NCI-H460 (cell line): ENCODE data around the gene ITGB3. TPM values are rescaled to one million over a fixed set of nuclear protein-coding genes. Genes with fewer than 3 reads are reported as not detected.
"Not testable (repeated sequence)": the region's sequence is repeated elsewhere in the genome, so short reads cannot be mapped to it uniquely, and the experiment has no call there.

Experiments used
- DNase-seq: peaks from one replicate; pipeline ENCODE4 v3.0.0-alpha.2; 2016; ENCODE audit warnings: low read depth; ENCODE audit errors: extremely low read depth
- total RNA-seq: library from RNA; depleted of rRNA; stranded (reverse); fragments of >200 nt; shearing (Covaris generic); gene quantifications from 2 replicates; pipeline ENCODE4 v1.2.3, GENCODE V29; 2014

The ITGB3 gene
- total RNA-seq, 1 experiment from 2014 or later: not detected

GRCh38 chr17:47222047-47222446 is 31.6 kb upstream of the ITGB3 start:
- DNase-seq: no peak

GRCh38 chr17:47223007-47223406 is 30.6 kb upstream of the ITGB3 start:
- DNase-seq: no peak

- no peak for DNase-seq
These were observed 30.2 kb upstream of the ITGB3 start for GRCh38 chr17:47223460-47223859.

- DNase-seq: not testable (repeated sequence)
These were observed 29.6 kb upstream of the ITGB3 start for GRCh38 chr17:47224077-47224476.

GRCh38 chr17:47224966-47225365 is 28.7 kb upstream of the ITGB3 start:
- DNase-seq: no peak

GRCh38 chr17:47225436-47225858 is 28.2 kb upstream of the ITGB3 start:
- DNase-seq: peak; percentile 23

GRCh38 chr17:47225911-47226688 is 27.5 kb upstream of the ITGB3 start:
- DNase-seq: no peak

GRCh38 chr17:47227862-47228261 is 25.8 kb upstream of the ITGB3 start:
- DNase-seq: no peak

GRCh38 chr17:47229535-47230443 is 23.8 kb upstream of the ITGB3 start:
- DNase-seq: peak; percentile 83

GRCh38 chr17:47230864-47231263 is 22.8 kb upstream of the ITGB3 start:
- no peak for DNase-seq

- no peak for DNase-seq
These were observed 22.3 kb upstream of the ITGB3 start for GRCh38 chr17:47231334-47231733.

- DNase-seq: no peak
These were observed 21.8 kb upstream of the ITGB3 start for GRCh38 chr17:47231866-47232265.

- no peak for DNase-seq
These were observed 21.2 kb upstream of the ITGB3 start for GRCh38 chr17:47232465-47232864.

GRCh38 chr17:47235506-47235905 is 18.1 kb upstream of the ITGB3 start:
- no peak for DNase-seq

GRCh38 chr17:47235923-47236322 is 17.7 kb upstream of the ITGB3 start:
- DNase-seq: no peak

- DNase-seq: no peak
These were observed 15.8 kb upstream of the ITGB3 start for GRCh38 chr17:47237841-47238240.

- no peak for DNase-seq
These were observed 15.2 kb upstream of the ITGB3 start for GRCh38 chr17:47238321-47239010.

- no peak for DNase-seq
These were observed 14.0 kb upstream of the ITGB3 start for GRCh38 chr17:47239619-47239966.

- DNase-seq: peak; percentile 22
These were observed 13.5 kb upstream of the ITGB3 start for GRCh38 chr17:47239967-47240651.

- DNase-seq: no peak
These were observed 12.8 kb upstream of the ITGB3 start for GRCh38 chr17:47240806-47241205.

GRCh38 chr17:47242648-47243047 is 11.0 kb upstream of the ITGB3 start:
- no peak for DNase-seq
